22Rv1 (cell line): Measurements from ENCODE around the gene SHISA5.
"Not testable (repeated sequence)": the region's sequence is repeated elsewhere in the genome, so short reads cannot be mapped to it uniquely, and the experiment has no call there.

Source experiments
- H3K27ac ChIP-seq: fragments of 450-650 bp; 2 replicates; pipeline ENCODE4 v1.5.1; 2017
- ZFX ChIP-seq: fragments of 450-650 bp; IDR thresholded peaks from 2 replicates; pipeline ENCODE4 v1.6.1; 2017; ENCODE audit warnings: antibody characterized with exemption, borderline replicate concordance
- TF ChIP-seq, protein P1 (sequence below): fragments of 450-650 bp; IDR thresholded peaks from 2 replicates; pipeline ENCODE4 v1.5.1; 2017; ENCODE audit warnings: mild to moderate bottlenecking

SHISA5 gene

DNA sequence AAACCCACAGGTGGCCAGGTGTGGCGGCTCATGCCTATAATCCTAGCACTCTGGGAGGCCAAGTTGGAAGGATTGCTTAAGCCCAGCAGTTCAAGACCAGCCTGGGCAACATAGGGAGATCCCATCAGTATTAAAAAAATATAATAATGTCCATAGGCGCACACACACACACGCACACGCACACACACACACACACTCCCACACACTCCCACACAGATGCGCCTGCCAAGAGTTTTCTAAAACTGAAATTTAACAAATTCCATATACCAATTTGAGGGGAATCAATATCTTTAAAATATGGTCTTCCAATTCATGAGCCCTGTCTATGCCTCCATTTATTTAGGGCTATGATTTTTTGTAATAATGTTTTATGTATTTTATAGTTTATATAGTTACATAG lies 17.0 kb downstream of the SHISA5 start:
- no peak overlapping the region for H3K27ac ChIP-seq
- TF ChIP-seq, protein P1, sequence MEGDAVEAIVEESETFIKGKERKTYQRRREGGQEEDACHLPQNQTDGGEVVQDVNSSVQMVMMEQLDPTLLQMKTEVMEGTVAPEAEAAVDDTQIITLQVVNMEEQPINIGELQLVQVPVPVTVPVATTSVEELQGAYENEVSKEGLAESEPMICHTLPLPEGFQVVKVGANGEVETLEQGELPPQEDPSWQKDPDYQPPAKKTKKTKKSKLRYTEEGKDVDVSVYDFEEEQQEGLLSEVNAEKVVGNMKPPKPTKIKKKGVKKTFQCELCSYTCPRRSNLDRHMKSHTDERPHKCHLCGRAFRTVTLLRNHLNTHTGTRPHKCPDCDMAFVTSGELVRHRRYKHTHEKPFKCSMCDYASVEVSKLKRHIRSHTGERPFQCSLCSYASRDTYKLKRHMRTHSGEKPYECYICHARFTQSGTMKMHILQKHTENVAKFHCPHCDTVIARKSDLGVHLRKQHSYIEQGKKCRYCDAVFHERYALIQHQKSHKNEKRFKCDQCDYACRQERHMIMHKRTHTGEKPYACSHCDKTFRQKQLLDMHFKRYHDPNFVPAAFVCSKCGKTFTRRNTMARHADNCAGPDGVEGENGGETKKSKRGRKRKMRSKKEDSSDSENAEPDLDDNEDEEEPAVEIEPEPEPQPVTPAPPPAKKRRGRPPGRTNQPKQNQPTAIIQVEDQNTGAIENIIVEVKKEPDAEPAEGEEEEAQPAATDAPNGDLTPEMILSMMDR: no peak
- TF ChIP-seq ZFX: no peak

DNA sequence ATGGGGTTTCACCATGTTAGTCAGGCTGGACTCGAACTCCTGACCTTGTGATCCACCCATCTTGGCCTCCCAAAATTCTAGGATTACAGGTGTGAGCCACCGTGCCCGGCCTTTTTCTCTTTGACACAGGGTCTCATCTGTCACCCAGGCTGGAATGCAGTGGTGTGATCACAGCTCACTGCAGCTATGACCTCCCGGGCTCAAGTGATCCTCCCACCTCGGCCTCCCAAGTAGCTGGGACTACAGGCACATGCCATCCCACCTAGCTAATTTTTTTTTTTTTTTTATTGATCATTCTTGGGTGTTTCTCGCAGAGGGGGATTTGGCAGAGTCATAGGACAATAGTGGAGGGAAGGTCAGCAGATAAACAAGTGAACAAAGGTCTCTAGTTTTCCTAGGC lies 21.2 kb downstream of the SHISA5 start:
- H3K27ac ChIP-seq: not testable (repeated sequence)

DNA sequence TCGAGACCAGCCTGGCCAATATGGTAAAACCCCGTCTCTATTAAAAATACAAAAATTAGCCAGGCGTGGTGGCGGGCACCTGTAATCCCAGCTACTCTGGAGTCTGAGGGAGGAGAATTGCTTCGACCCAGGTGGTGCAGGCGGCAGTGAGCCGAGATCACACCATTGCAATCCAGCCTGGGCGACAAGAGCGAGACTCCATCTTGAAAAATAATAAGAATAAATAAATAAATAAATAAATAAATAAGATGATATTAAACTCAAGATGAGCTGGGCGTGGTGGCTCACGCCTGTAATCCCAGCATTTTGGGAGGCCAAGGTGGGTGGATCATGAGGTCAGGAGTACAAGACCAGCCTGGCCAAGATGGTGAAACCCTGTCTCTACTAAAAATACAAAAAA lies 23.1 kb downstream of the SHISA5 start:
- not testable (repeated sequence) for H3K27ac ChIP-seq

DNA sequence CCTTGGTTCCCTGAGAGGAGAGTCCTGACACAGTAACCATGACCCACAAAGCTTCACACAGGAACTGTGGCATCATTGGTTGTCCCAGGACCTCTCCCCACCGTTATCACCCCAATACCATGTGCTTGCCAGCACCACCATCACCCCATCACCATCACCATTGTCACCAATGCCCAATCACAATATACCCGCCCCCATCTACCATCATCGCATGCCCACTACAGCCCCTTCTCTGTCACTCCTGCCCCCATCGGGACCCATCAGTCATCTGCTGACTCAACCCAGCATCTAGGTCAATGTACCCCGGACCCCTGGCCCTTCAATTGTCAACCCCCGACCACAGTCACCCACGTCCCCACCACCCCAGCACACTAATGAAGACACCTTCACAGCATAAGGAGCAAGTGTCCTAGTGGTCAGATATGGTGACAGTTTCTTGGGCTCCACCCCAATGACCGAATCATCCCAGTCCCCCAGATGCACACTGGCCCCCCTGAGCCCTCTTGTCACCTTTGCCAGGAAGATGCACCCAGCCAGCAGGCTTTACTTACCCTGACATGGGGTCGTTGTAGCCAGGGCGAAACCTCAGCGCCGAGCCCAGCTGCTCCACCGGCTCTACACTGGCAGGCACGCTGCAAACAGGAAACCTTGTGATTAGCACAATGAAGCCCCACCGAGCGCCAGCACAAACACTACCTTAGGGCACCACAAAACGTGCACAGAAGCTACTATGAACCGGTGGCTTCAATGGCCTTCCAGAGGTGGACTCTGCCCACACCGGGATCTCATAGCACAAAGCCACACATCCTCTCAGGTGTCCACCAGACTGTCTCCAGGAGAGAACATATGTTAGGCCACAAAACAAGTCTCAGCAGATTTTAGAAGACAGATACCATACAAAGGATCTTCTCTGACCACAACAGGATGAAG lies 25.1 kb downstream of the SHISA5 start:
- TF ChIP-seq, protein P1: no peak
- no peak for TF ChIP-seq ZFX
- H3K27ac ChIP-seq: no peak overlapping the region

DNA sequence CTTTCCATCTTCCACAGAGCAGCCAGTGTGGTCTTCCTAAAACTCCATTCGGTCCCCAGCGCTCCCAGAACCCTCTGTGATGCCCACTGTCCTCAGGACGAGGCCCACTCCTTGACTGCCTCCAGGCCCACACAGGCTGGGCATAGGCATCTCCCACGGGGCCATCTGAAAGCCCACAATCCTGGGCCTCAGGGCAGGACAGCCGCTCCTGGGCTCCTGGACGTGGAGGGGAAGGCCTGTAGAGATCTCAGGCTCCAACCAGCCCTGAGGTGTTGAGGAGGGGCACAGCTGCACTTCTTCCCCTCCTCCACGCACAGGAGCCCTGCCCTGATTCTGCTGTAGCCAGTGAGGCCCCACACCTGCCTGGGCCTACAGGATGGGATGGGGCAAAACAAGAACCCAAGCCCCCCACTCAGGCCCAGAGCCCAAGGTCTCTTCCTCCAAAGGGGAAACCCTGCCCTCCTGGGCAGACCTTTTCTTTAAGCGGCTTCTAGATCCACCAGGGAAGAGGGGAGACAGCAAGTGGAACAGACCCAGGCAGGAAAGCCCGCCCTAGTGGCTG lies 25.9 kb downstream of the SHISA5 start:
- TF ChIP-seq, protein P1: no peak
- no peak for TF ChIP-seq ZFX
- H3K27ac ChIP-seq: no peak overlapping the region

DNA sequence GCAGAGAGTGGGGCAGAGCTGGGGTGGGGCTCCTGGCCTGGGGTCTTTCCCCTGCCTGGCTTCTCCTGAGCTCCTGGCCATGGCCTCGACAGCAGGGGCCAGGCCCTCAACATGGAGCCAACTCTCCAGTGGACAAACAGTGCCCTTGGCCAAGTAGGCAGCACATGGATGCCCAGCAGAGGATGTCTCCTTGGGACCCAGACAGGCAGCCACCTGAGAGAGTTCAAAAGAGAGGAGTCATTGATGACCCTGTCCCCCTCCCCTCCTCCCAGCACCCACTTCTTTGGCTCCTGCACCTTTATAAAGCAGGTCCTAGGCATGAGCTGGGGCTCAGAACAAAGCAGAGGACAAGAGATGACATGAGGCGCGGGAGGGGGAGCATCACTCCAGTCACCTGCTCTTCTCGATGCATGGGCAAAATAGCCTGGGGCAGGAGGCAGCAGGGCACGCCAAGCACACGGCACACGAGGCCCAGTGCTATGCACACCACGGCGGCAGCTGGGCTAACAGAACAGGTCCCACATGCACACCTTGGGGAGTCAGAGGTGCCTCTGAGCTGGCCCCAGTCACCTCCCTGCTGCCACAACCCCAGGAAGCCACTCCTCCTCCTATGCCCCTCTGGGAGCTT lies 27.4 kb downstream of the SHISA5 start:
- H3K27ac ChIP-seq: no peak overlapping the region

DNA sequence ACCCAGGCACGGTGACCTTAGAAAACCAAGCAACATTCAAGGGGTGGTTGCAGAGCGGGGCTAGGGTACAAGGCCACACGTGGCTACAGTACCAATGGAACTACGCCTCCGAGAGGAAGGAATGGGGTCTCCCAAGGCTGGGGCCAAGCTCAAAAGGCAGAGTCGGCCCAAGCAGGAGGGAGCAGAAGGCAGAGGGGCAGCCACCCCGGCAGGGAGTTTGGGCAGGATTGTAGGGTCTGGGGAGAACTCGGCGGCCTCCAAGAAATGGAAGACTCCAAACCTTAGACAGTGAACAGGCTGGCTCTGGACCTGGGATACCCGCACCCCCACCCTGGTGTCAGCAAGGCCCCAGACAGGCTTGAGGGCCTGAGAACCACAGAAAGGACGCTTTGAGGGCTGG lies 28.8 kb downstream of the SHISA5 start:
- TF ChIP-seq, protein P1: no peak
- TF ChIP-seq ZFX: no peak
- H3K27ac ChIP-seq: no peak overlapping the region

More for the DNA sequence above, 27.4 kb downstream of the SHISA5 start:
- TF ChIP-seq, protein P1: no peak
- no peak for TF ChIP-seq ZFX

DNA sequence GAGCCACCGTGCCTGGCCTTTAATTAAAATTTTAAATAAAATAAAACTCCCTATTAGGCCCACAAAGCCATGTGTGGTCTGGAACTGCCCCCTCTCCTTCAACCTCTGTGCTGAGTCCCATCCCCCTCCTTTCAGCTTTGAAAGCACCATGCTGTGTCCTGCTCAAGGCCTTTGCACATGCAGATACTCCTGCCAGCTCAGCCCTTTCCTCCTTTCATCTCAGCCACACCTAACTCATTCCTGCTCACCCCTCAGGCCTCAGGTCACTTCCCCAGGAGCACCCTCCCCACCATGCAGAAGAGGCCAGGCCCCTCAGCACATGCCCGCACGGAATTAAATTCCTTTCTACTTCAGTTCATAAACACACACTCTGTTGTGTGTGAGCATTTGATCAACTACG lies 29.4 kb downstream of the SHISA5 start:
- TF ChIP-seq, protein P1: no peak
- no peak for TF ChIP-seq ZFX
- H3K27ac ChIP-seq: no peak overlapping the region

DNA sequence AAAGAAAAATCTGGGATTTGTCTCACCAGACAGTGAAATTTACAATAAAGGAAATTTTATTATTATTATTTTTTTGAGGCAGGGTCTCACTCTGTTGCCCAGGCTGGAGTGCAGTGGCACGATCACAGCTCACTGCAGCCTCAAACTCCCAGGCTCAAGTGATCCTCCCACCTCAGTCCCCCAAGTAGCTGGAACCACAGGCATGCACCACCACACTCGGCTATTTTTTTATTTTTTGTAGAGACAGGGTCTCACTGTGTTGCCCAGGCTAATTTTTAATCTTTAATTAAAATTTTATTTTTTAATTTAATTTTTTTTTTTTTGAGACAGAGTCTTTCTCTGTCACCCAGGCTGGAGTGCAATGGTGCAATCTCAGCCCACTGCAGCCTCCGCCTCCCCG lies 29.9 kb downstream of the SHISA5 start:
- peak overlapping the region; percentile 89 for H3K27ac ChIP-seq
